ENCODE data around the gene MYL6B. TPM values are rescaled to one million over a fixed set of nuclear protein-coding genes. Genes with fewer than 3 reads are reported as not detected.

Gene MYL6B
- total RNA-seq, 6 experiments from 2014 or later, result 4.9 to 18.7 (median 12.6) TPM

GRCh38 chr12:56198836-56199235 is 46.4 kb downstream of the MYL6B start:
- Histone ChIP-seq H3K27ac (no peak overlapping the region), H3K4me1 (peaks cover 0 to 7% (median 0%) of the 10 kb centered on the region in 4 donors), H3K27me3 (no peaks in the 10 kb centered on the region), H3K36me3 (no peaks in the 10 kb centered on the region), H3K9me3 (no peaks in the 10 kb centered on the region), H3K4me3 (no peak overlapping the region)
- TF ChIP-seq POLR2A (IDR thresholded peaks at IDR 0.05), result no peak
- TF ChIP-seq, protein P1, sequence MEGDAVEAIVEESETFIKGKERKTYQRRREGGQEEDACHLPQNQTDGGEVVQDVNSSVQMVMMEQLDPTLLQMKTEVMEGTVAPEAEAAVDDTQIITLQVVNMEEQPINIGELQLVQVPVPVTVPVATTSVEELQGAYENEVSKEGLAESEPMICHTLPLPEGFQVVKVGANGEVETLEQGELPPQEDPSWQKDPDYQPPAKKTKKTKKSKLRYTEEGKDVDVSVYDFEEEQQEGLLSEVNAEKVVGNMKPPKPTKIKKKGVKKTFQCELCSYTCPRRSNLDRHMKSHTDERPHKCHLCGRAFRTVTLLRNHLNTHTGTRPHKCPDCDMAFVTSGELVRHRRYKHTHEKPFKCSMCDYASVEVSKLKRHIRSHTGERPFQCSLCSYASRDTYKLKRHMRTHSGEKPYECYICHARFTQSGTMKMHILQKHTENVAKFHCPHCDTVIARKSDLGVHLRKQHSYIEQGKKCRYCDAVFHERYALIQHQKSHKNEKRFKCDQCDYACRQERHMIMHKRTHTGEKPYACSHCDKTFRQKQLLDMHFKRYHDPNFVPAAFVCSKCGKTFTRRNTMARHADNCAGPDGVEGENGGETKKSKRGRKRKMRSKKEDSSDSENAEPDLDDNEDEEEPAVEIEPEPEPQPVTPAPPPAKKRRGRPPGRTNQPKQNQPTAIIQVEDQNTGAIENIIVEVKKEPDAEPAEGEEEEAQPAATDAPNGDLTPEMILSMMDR (IDR thresholded peaks at IDR 0.05), result no peak
- no peak for DNase-seq
- intact Hi-C loops (cut with DNase I), result no loop called here
- WGBS (ENCODE audit: insufficient coverage, low coverage, low lambda C conversion rate, missing lambda C conversion rate), result 70% methylated on average over 1 of the region's 1 CpG
- no peak for ATAC-seq

GRCh38 chr12:56202366-56202765 is 50.0 kb downstream of the MYL6B start:
- intact Hi-C loops (cut with DNase I), result no loop called here
- ATAC-seq, result peak in 3 of 4 donors; percentile 14 to 42 (median 29)
- Histone ChIP-seq H3K4me1 (peaks cover 0 to 7% (median 0%) of the 10 kb centered on the region in 4 donors), H3K27me3 (no peaks in the 10 kb centered on the region), H3K4me3 (no peak overlapping the region), H3K36me3 (peaks cover 0 to 18% (median 10%) of the 10 kb centered on the region in 4 donors), H3K27ac (no peak overlapping the region), H3K9me3 (no peaks in the 10 kb centered on the region)
- no peak for TF ChIP-seq POLR2A (IDR thresholded peaks at IDR 0.05)
- TF ChIP-seq, protein P1 (IDR thresholded peaks at IDR 0.05), result no peak
- no peak for DNase-seq
- WGBS (ENCODE audit: insufficient coverage, low coverage, low lambda C conversion rate, missing lambda C conversion rate), result 30% methylated on average over 1 of the region's 1 CpG

- intact Hi-C loops (cut with DNase I), result no loop called here
Observed at GRCh38 chr12:56202838-56203237, 50.5 kb downstream of the MYL6B start.

GRCh38 chr12:56204275-56204674 is 51.9 kb downstream of the MYL6B start:
- DNase-seq, result no peak
- intact Hi-C loops (cut with DNase I), result no loop called here
- H3K9me3 ChIP-seq, result no peaks in the 10 kb centered on the region
- no peak for ATAC-seq
- peaks cover 0 to 7% (median 0%) of the 10 kb centered on the region in 4 donors for H3K4me1 ChIP-seq
- H3K36me3 ChIP-seq, result peaks cover 0 to 33% (median 17%) of the 10 kb centered on the region in 4 donors
- no peak for TF ChIP-seq POLR2A (IDR thresholded peaks at IDR 0.05)
- TF ChIP-seq, protein P1 (IDR thresholded peaks at IDR 0.05), result no peak
- no peak overlapping the region for H3K27ac ChIP-seq
- no peak overlapping the region for H3K4me3 ChIP-seq
- no peaks in the 10 kb centered on the region for H3K27me3 ChIP-seq

More at GRCh38 chr12:56202838-56203237, 50.5 kb downstream of the MYL6B start:
- no peak overlapping the region for H3K27ac ChIP-seq
- TF ChIP-seq, protein P1 (IDR thresholded peaks at IDR 0.05), result no peak
- TF ChIP-seq POLR2A (IDR thresholded peaks at IDR 0.05), result no peak
- no peak overlapping the region for H3K4me3 ChIP-seq
- no peaks in the 10 kb centered on the region for H3K27me3 ChIP-seq
- WGBS (ENCODE audit: insufficient coverage, low coverage, low lambda C conversion rate, missing lambda C conversion rate), result 68% methylated on average over 2 of the region's 2 CpGs
- DNase-seq (no peak), ATAC-seq (no peak)
- peaks cover 0 to 23% (median 14%) of the 10 kb centered on the region in 4 donors for H3K36me3 ChIP-seq
- no peaks in the 10 kb centered on the region for H3K9me3 ChIP-seq
- peaks cover 0 to 7% (median 0%) of the 10 kb centered on the region in 4 donors for H3K4me1 ChIP-seq

- Histone ChIP-seq H3K9me3 (no peaks in the 10 kb centered on the region), H3K27ac (no peak overlapping the region), H3K36me3 (peaks cover 5 to 44% (median 26%) of the 10 kb centered on the region in 4 donors), H3K4me1 (peaks cover 0 to 7% (median 0%) of the 10 kb centered on the region in 4 donors), H3K27me3 (no peaks in the 10 kb centered on the region), H3K4me3 (no peak overlapping the region)
- no peak for ATAC-seq
- TF ChIP-seq, protein P1 (IDR thresholded peaks at IDR 0.05), result no peak
- no peak for TF ChIP-seq POLR2A (IDR thresholded peaks at IDR 0.05)
- intact Hi-C loops (cut with DNase I), result no loop called here
- DNase-seq, result no peak
Observed at GRCh38 chr12:56205445-56205844, 53.1 kb downstream of the MYL6B start.

Data from right lobe of liver (tissue), 6 donors.